GM06990 (cell line): Measurements from ENCODE around the gene AGPAT2.

Experiments used
- DNase-seq: peaks from one replicate; pipeline ENCODE4 v3.0.0-alpha.2; 2011; ENCODE audit not compliant: insufficient read length; ENCODE audit errors: extremely low read depth
- H3K27me3 ChIP-seq: replicated peaks from 2 replicates; pipeline ENCODE4 v1.6.0; 2011; ENCODE audit warnings: low read length; ENCODE audit not compliant: control insufficient read depth, insufficient read depth
- H3K36me3 ChIP-seq: 2 replicates; pipeline ENCODE4 v1.5.1; 2011; ENCODE audit warnings: low read length; ENCODE audit not compliant: control insufficient read depth, insufficient read depth
- H3K4me3 ChIP-seq: replicated peaks from 2 replicates; pipeline ENCODE4 v1.5.1; 2011; ENCODE audit warnings: low read depth, mild to moderate bottlenecking, control low read depth, low read length
- CTCF ChIP-seq: IDR thresholded peaks from 2 replicates; pipeline ENCODE4 v1.5.1; 2011; ENCODE audit warnings: low read length, control low read depth, mild to moderate bottlenecking, inconsistent platforms; ENCODE audit not compliant: insufficient read depth, poor library complexity, severe bottlenecking

AGPAT2 gene

GRCh38 chr9:136726631-136727191 is 39.5 kb upstream of the AGPAT2 start:
- H3K36me3 ChIP-seq = peaks cover 30% of the 10 kb centered on the region
- no peak for DNase-seq

GRCh38 chr9:136726118-136726517 is 38.9 kb upstream of the AGPAT2 start:
- DNase-seq = no peak
- TF ChIP-seq CTCF = no peak
- Histone ChIP-seq H3K4me3 (peak overlapping the region; percentile 95), H3K36me3 (peaks cover 33% of the 10 kb centered on the region), H3K27me3 (no peaks in the 10 kb centered on the region; the same call in 1 of the 2 replicates)

More at GRCh38 chr9:136726631-136727191, 39.5 kb upstream of the AGPAT2 start:
- H3K27me3 ChIP-seq = no peaks in the 10 kb centered on the region; the same call in 1 of the 2 replicates
- peak; percentile 77 for TF ChIP-seq CTCF
- H3K4me3 ChIP-seq = peak overlapping the region; percentile 95

- no peak for DNase-seq
- Histone ChIP-seq H3K36me3 (peaks cover 33% of the 10 kb centered on the region), H3K4me3 (no peak overlapping the region; the same call in 1 of the 2 replicates), H3K27me3 (no peaks in the 10 kb centered on the region; the same call in 1 of the 2 replicates)
- TF ChIP-seq CTCF = no peak
These were observed 38.4 kb upstream of the AGPAT2 start for GRCh38 chr9:136725612-136726011.

- H3K4me3 ChIP-seq = no peak overlapping the region
- TF ChIP-seq CTCF = no peak
- H3K27me3 ChIP-seq = no peaks in the 10 kb centered on the region; the same call in 1 of the 2 replicates
- DNase-seq = no peak
- H3K36me3 ChIP-seq = peaks cover 33% of the 10 kb centered on the region
These were observed 37.5 kb upstream of the AGPAT2 start for GRCh38 chr9:136724772-136725171.

GRCh38 chr9:136723989-136724388 is 36.7 kb upstream of the AGPAT2 start:
- H3K36me3 ChIP-seq = peaks cover 33% of the 10 kb centered on the region
- no peak for DNase-seq

More at GRCh38 chr9:136723989-136724388, 36.7 kb upstream of the AGPAT2 start:
- Histone ChIP-seq H3K27me3 (no peaks in the 10 kb centered on the region), H3K4me3 (no peak overlapping the region)
- TF ChIP-seq CTCF = no peak
